ENCODE results near the gene CAST. TPM values are rescaled to one million over a fixed set of nuclear protein-coding genes. Genes with fewer than 3 reads are reported as not detected.
A peak's percentile ranks its signal among the peaks of the same experiment; 100 is the strongest.

The CAST gene
- total and polyA plus RNA-seq, 10 donors: 30.0 to 233 (median 185) TPM

GRCh38 chr5:96699186-96699820 is 37.1 kb downstream of the CAST start:
- Histone ChIP-seq H3K4me1 (peaks cover 6 to 39% (median 20%) of the 10 kb centered on the region in 6 donors), H3K27ac (peak overlapping the region in 1 of 8 donors; percentile 12), H3K27me3 (replicated peaks in 1 of 7) (no peaks in the 10 kb centered on the region), H3K4me3 (no peak overlapping the region), H3K9me3 (no peaks in the 10 kb centered on the region), H3K36me3 (peaks cover 0 to 49% (median 11%) of the 10 kb centered on the region in 6 donors)
- WGBS, 5 donors: 72 to 84% (median 81%) methylated on average over 3 of the region's 3 CpGs
- no peak for DNase-seq
- TF ChIP-seq POLR2A (IDR thresholded peaks at IDR 0.05): no peak
- TF ChIP-seq POLR2AphosphoS5 (IDR thresholded peaks at IDR 0.05): no peak
- TF ChIP-seq CTCF (IDR thresholded peaks at IDR 0.05 in 8 of 11, conservative IDR thresholded peaks at IDR 0.05 in 3 of 11): no peak
- intact Hi-C loops (cut with DNase I; ENCODE audit: low total_unique reads): no loop called here

- Histone ChIP-seq H3K27me3 (replicated peaks in 1 of 7) (no peaks in the 10 kb centered on the region), H3K9me3 (no peaks in the 10 kb centered on the region), H3K27ac (peak overlapping the region; percentile 78 to 93 (median 90)), H3K36me3 (peaks cover 0 to 25% (median 0%) of the 10 kb centered on the region in 6 donors), H3K4me3 (peak overlapping the region; percentile 56 to 88 (median 62)), H3K4me1 (peaks cover 6 to 69% (median 24%) of the 10 kb centered on the region in 6 donors)
- intact Hi-C loops (cut with DNase I; ENCODE audit: low total_unique reads): no loop called here
- DNase-seq: peak; percentile 92
- TF ChIP-seq POLR2A (IDR thresholded peaks at IDR 0.05) (peak in 1 of 3 donors; percentile 45), POLR2AphosphoS5 (IDR thresholded peaks at IDR 0.05) (peak; percentile 80 to 91 (median 88)), CTCF (IDR thresholded peaks at IDR 0.05 in 8 of 11, conservative IDR thresholded peaks at IDR 0.05 in 3 of 11) (no peak)
- WGBS, 5 donors: 1 to 2% (median 1%) methylated on average over 41 to 70 of the region's 70 CpGs
These were observed 40.6 kb downstream of the CAST start for GRCh38 chr5:96702503-96703383.

GRCh38 chr5:96703384-96703920 is 41.3 kb downstream of the CAST start:
- Histone ChIP-seq H3K27ac (peak overlapping the region; percentile 78 to 93 (median 90)), H3K4me3 (peak overlapping the region; percentile 56 to 88 (median 62)), H3K36me3 (peaks cover 0 to 18% (median 0%) of the 10 kb centered on the region in 6 donors), H3K4me1 (peaks cover 6 to 76% (median 26%) of the 10 kb centered on the region in 6 donors), H3K9me3 (no peaks in the 10 kb centered on the region), H3K27me3 (replicated peaks in 1 of 7) (no peaks in the 10 kb centered on the region)
- WGBS, 5 donors: 11 to 17% (median 14%) methylated on average over 7 of the region's 7 CpGs
- intact Hi-C loops (cut with DNase I; ENCODE audit: low total_unique reads): no loop called here
- TF ChIP-seq POLR2A (IDR thresholded peaks at IDR 0.05) (no peak), CTCF (IDR thresholded peaks at IDR 0.05 in 8 of 11, conservative IDR thresholded peaks at IDR 0.05 in 3 of 11) (no peak), POLR2AphosphoS5 (IDR thresholded peaks at IDR 0.05) (no peak)
- no peak for DNase-seq

All from spleen (tissue), 11 donors.